ENCODE results near the gene FUZ. TPM values are rescaled to one million over a fixed set of nuclear protein-coding genes. Genes with fewer than 3 reads are reported as not detected.

FUZ gene
- total and polyA plus RNA-seq, 12 donors: 7.6 to 72.5 (median 45.7) TPM

DNA sequence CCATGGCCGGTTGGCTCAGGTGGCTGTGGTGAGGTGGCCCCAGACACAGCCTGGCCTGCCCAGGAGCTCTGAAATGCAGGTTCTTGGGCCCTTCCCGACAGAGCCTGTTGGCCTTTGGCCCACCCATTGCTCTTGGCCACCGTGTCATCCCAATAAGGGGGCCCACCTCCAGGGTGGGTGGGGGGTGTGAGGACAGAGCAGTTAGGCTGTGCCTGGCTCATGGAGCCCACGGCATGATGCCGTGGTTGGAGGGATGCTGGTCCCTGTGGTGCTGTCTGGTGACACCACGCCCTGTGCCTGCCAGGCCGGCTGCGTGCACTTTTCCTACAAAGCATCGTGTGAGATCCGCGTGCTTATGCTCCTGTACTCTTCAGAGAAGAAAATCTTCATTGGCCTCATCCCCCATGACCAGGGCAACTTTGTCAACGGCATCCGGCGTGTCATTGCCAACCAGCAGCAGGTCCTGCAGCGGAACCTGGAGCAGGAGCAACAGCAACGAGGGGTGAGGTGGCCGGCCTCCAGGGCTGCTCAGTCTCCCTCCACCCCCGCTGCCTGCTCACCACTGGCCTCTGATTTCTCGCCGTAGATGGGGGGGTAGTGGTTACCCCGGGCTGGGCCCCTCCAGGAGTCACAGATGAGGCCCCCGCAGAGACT, 46.7 kb upstream of the FUZ start:
- intact Hi-C loops (cut with DNase I): no loop called here
- TF ChIP-seq POLR2A (IDR thresholded peaks at IDR 0.05): peak in 1 of 2 donors; percentile 25
- TF ChIP-seq, protein P1, sequence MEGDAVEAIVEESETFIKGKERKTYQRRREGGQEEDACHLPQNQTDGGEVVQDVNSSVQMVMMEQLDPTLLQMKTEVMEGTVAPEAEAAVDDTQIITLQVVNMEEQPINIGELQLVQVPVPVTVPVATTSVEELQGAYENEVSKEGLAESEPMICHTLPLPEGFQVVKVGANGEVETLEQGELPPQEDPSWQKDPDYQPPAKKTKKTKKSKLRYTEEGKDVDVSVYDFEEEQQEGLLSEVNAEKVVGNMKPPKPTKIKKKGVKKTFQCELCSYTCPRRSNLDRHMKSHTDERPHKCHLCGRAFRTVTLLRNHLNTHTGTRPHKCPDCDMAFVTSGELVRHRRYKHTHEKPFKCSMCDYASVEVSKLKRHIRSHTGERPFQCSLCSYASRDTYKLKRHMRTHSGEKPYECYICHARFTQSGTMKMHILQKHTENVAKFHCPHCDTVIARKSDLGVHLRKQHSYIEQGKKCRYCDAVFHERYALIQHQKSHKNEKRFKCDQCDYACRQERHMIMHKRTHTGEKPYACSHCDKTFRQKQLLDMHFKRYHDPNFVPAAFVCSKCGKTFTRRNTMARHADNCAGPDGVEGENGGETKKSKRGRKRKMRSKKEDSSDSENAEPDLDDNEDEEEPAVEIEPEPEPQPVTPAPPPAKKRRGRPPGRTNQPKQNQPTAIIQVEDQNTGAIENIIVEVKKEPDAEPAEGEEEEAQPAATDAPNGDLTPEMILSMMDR (IDR thresholded peaks at IDR 0.05): no peak
- DNase-seq: peak; percentile 54 to 77 (median 69)
- peak overlapping the region; percentile 69 to 94 (median 81) for H3K27ac ChIP-seq
- WGBS, 4 donors: 51 to 58% (median 57%) methylated on average over 13 to 22 of the region's 22 CpGs
- peaks cover 0 to 84% of the 10 kb centered on the region in 2 donors for H3K36me3 ChIP-seq (replicated peaks in 1 of 2)
- peaks cover 33 to 73% of the 10 kb centered on the region in 2 donors for H3K4me1 ChIP-seq (replicated peaks in 1 of 2)
- no peaks in the 10 kb centered on the region for H3K9me3 ChIP-seq (replicated peaks in 1 of 3)
- no peaks in the 10 kb centered on the region for H3K27me3 ChIP-seq
- H3K4me3 ChIP-seq: peak overlapping the region in 1 of 4 donors; percentile 19

DNA sequence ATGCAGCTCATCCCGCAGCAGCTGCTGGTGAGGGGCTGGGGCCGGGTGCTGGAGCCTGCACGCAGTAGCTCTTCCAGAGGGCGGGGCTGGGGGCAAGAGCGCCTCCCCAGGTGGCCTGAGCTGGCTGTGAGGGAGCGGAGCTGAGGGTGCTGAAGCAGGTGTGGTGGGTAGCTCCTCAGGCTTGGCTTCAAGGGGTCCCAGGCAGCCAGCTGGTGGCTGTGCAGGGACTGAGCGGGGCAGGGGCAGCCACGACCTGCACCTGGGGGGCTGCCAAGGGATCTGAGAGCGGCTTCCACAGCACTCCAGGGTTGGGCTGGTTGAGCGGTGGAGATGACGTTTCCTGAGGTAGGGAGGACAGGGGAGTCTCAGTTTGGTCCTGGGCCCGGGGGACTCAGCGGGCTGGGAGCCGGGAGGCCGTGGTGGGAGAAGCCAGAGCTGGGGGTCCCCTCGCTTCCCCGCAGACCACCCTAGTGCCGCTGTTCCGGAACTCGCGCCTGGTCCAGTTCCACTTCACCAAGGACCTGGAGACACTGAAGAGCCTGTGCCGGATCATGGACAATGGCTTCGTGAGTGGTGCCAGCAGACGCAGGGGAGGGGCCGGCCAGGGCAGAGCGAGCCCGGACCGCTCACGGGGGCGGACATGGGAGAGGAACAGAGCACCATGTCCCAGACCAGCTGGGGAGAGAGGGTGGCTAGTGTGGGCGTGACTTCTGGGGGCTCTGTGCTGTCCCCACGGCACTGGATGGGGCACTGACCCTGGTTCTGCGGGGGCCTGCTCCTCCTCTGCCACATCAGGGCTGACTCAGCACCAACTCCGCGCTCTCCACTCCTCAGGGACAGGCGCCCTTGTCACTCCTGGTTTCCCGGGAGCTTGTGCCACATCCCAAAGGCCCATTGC, 45.2 kb upstream of the FUZ start:
- DNase-seq: peak; percentile 86 to 96 (median 93)
- no peak overlapping the region for H3K4me3 ChIP-seq
- peaks cover 0 to 79% of the 10 kb centered on the region in 2 donors for H3K36me3 ChIP-seq (replicated peaks in 1 of 2)
- no peaks in the 10 kb centered on the region for H3K9me3 ChIP-seq (replicated peaks in 1 of 3)
- TF ChIP-seq, protein P1 (IDR thresholded peaks at IDR 0.05): no peak
- peak; percentile 23 to 54 for TF ChIP-seq POLR2A (IDR thresholded peaks at IDR 0.05)
- H3K4me1 ChIP-seq (replicated peaks in 1 of 2): peaks cover 30 to 73% of the 10 kb centered on the region in 2 donors
- H3K27me3 ChIP-seq: no peaks in the 10 kb centered on the region
- peak overlapping the region; percentile 69 to 94 (median 81) for H3K27ac ChIP-seq
- 48 to 58% (median 52%) methylated on average over 9 to 37 of the region's 37 CpGs for WGBS, 4 donors
- intact Hi-C loops (cut with DNase I): no loop called here

DNA sequence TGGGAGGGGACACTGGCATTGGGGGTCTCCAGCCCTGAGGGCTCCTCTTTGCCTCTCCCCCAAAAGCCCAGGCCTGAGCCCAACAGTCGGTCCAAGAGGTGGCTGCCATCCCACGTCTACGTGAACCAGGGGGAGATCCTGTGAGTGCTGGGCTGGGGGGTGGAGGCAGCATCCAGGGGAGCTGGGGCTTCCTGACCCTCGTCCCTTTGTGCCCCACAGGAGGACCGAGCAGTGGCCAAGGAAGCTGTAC, 44.7 kb upstream of the FUZ start:
- 73 to 100% (median 73%) methylated on average over 1 to 5 of the region's 5 CpGs; no CpG with 5 or more reads in 1 of the 4 donors for WGBS, 4 donors

More for the DNA sequence above, 44.7 kb upstream of the FUZ start:
- no peaks in the 10 kb centered on the region for H3K27me3 ChIP-seq
- DNase-seq: peak in 1 of 7 donors; percentile 48
- H3K36me3 ChIP-seq (replicated peaks in 1 of 2): peaks cover 0 to 73% of the 10 kb centered on the region in 2 donors
- no peaks in the 10 kb centered on the region for H3K9me3 ChIP-seq (replicated peaks in 1 of 3)
- no peak for TF ChIP-seq POLR2A (IDR thresholded peaks at IDR 0.05)
- TF ChIP-seq, protein P1 (IDR thresholded peaks at IDR 0.05): no peak
- intact Hi-C loops (cut with DNase I): no loop called here
- H3K4me3 ChIP-seq: no peak overlapping the region
- H3K27ac ChIP-seq: peak overlapping the region; percentile 69 to 94 (median 81)
- peaks cover 33 to 79% of the 10 kb centered on the region in 2 donors for H3K4me1 ChIP-seq (replicated peaks in 1 of 2)
